A673 (cell line): ENCODE measurements around the gene MANSC1. TPM values are rescaled to one million over a fixed set of nuclear protein-coding genes. Genes with fewer than 3 reads are reported as not detected.
A peak's percentile ranks its signal among the peaks of the same experiment; 100 is the strongest.

ENCODE experiments used
- BruUV-seq: library from RNA; stranded (reverse); fragments of 400-500 nt; replicated peaks from 2 replicates; lab custom pipeline; 2021; lab: Mats Ljungman, UMichigan
- CTCF ChIA-PET: fragments of 300-600 bp; sonication (Branson Sonifier 250); formaldehyde crosslinking; loops from one replicate; lab custom pipeline; 2022; ENCODE audit warnings: antibody characterized with exemption; lab: Charles Lee
- POLR2A ChIA-PET: fragments of 300-600 bp; sonication (Branson Sonifier 250); formaldehyde crosslinking; loops from one replicate; lab custom pipeline; 2022; ENCODE audit warnings: antibody characterized with exemption; ENCODE audit not compliant: low non-redundant PET; lab: Charles Lee
- DNase-seq: peaks from one replicate; pipeline ENCODE4 v3.0.0-alpha.2; 2015; ENCODE audit warnings: low spot score
- H3K27ac ChIP-seq: fragments of 200-600 bp; sonication (generic); 2 replicates; pipeline ENCODE4 v1.5.1; 2016; ENCODE audit warnings: mixed run types, low read depth, mild to moderate bottlenecking, mixed read lengths, antibody characterized with exemption, low read length; ENCODE audit not compliant: poor library complexity, severe bottlenecking
- H3K27me3 ChIP-seq: fragments of 200-600 bp; sonication (generic); replicated peaks from 2 replicates; pipeline ENCODE4 v1.6.1; 2017; ENCODE audit warnings: mixed run types, low read depth, mild to moderate bottlenecking, mixed read lengths, antibody characterized with exemption, low read length; ENCODE audit not compliant: insufficient read depth, poor library complexity
- H3K36me3 ChIP-seq: fragments of 200-600 bp; sonication (generic); 2 replicates; pipeline ENCODE4 v1.6.1; 2016; ENCODE audit warnings: mixed run types, mild to moderate bottlenecking, mixed read lengths, antibody characterized with exemption, low read length; ENCODE audit not compliant: insufficient read depth, poor library complexity, severe bottlenecking
- H3K4me1 ChIP-seq: fragments of 200-600 bp; sonication (generic); 2 replicates; pipeline ENCODE4 v1.6.1; 2017; ENCODE audit warnings: mixed run types, mild to moderate bottlenecking, mixed read lengths, antibody characterized with exemption, low read length; ENCODE audit not compliant: insufficient read depth, poor library complexity, severe bottlenecking
- H3K4me3 ChIP-seq: fragments of 200-600 bp; sonication (generic); 2 replicates; pipeline ENCODE4 v1.5.1; 2016; ENCODE audit warnings: low read depth, mixed run types, mild to moderate bottlenecking, mixed read lengths, low read length; ENCODE audit not compliant: poor library complexity, severe bottlenecking
- H3K9me3 ChIP-seq: fragments of 200-600 bp; sonication (generic); 2 replicates; pipeline ENCODE4 v1.6.1; 2016; ENCODE audit warnings: mixed run types, low read depth, mild to moderate bottlenecking, mixed read lengths, antibody characterized with exemption, low read length; ENCODE audit not compliant: poor library complexity, severe bottlenecking
- CTCF ChIP-seq: fragments of 300-800, 200-600 bp; sonication (generic); conservative IDR thresholded peaks from 2 replicates; pipeline ENCODE4 v1.5.1; 2017; ENCODE audit warnings: low read depth, mild to moderate bottlenecking, antibody characterized with exemption, low read length, moderate library complexity, mixed read lengths
- EZH2 ChIP-seq: fragments of 200-600 bp; sonication (generic); IDR thresholded peaks from 2 replicates; pipeline ENCODE4 v1.6.1; 2017; ENCODE audit warnings: borderline replicate concordance, low read depth, mild to moderate bottlenecking, mixed read lengths, antibody characterized with exemption, low read length; ENCODE audit not compliant: poor library complexity, severe bottlenecking
- intact Hi-C: fragments of 100-400 bp; cut with micrococcal nuclease; formaldehyde crosslinking; loops from one replicate; pipeline ENCODE4 v1.10.0; 2022; ENCODE audit not compliant: unreplicated experiment
- total RNA-seq: library from RNA; stranded (reverse); gene quantifications from 2 replicates; pipeline ENCODE4 v1.2.3, GENCODE V29; 2021

The MANSC1 gene
- total RNA-seq, 1 experiment from 2014 or later: 10.5 TPM

DNA sequence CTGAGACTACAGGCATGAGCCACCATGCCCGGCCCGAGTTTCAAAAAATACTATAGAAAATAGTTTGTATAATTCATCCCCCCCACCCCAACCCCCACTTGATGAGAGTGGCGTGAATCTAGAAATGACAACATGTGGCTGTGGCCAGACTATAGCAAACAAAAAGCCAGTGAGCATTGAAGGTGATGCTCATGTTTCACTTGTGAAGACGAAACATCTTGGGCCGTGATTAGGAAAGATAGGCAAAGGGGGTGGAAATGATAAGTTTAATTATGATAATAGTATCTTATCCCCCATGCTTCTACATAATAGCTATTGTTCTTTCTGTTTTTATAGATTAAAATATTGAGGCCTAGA lies 15.4 kb upstream of the MANSC1 start:
- no peaks in the 10 kb centered on the region for H3K36me3 ChIP-seq
- ChIA-PET CTCF (no interaction called here), POLR2A (no interaction called here)
- TF ChIP-seq EZH2: no peak
- TF ChIP-seq CTCF: no peak
- no peak overlapping the region for H3K4me3 ChIP-seq
- H3K27ac ChIP-seq: peak overlapping the region; percentile 38
- no TSS peak for BruUV-seq
- no peaks in the 10 kb centered on the region for H3K27me3 ChIP-seq
- H3K4me1 ChIP-seq: peaks cover 11% of the 10 kb centered on the region
- H3K9me3 ChIP-seq: no peaks in the 10 kb centered on the region
- no peak for DNase-seq
- intact Hi-C loops: no loop called here

DNA sequence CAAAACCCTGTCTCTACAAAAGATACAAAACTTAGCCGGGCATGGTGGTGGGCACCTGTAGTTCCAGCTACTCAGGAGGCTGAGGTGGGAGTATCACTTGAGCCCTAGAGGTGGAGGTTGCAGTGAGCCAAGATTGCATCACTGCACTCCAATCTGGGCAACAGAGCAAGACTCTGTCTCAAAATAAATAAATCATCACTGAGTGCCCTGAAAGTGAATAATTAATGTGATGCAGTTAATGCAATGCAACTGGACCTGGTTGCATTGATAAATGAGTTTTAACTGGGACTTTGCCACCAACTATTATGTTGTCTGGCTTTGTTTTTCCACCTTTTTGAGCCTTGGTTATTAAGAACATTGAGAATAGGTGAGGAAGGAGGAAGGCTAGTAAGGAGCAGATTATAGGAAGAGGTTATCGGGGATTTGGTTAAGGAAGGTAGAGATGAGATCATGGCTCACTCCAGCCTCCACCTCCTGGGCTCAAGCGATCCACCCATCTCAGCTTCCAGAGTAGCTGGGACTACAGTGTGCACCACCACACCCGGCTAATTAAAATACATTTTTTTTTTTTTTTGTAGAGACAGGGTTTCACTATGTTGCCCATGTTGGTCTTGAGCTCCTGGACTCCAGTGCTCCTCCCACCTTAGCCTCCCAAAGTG lies 14.9 kb upstream of the MANSC1 start:
- Histone ChIP-seq H3K27ac (no peak overlapping the region), H3K9me3 (no peaks in the 10 kb centered on the region), H3K27me3 (no peaks in the 10 kb centered on the region), H3K36me3 (no peaks in the 10 kb centered on the region), H3K4me1 (peaks cover 11% of the 10 kb centered on the region), H3K4me3 (no peak overlapping the region)
- BruUV-seq: no TSS peak
- ChIA-PET POLR2A (no interaction called here), CTCF (no interaction called here)
- no peak for DNase-seq
- no peak for TF ChIP-seq CTCF
- TF ChIP-seq EZH2: no peak
- intact Hi-C loops: no loop called here

GRCh38 chr12:12358528-12358927 lies 8.5 kb upstream of the MANSC1 start:
- BruUV-seq: no TSS peak
- H3K27me3 ChIP-seq: no peaks in the 10 kb centered on the region
- intact Hi-C loops: no loop called here
- no peaks in the 10 kb centered on the region for H3K36me3 ChIP-seq
- no peaks in the 10 kb centered on the region for H3K9me3 ChIP-seq
- ChIA-PET POLR2A (no interaction called here), CTCF (interaction anchor here (0.7 kb wide), 1 partner anchor 9 kb away, joined by 3 read pairs; no protein-coding TSS in a partner anchor)
- TF ChIP-seq EZH2: no peak
- no peak for TF ChIP-seq CTCF
- peak overlapping the region; percentile 72 for H3K4me3 ChIP-seq
- H3K27ac ChIP-seq: peak overlapping the region; percentile 92
- H3K4me1 ChIP-seq: peaks cover 11% of the 10 kb centered on the region
- DNase-seq: peak; percentile 14
